HCEC 1CT (cell line): ENCODE results near the gene SLC35B1.
"Not testable (repeated sequence)": the region's sequence is repeated elsewhere in the genome, so short reads cannot be mapped to it uniquely, and the experiment has no call there.

ENCODE experiments used
- DNase-seq: peaks from one replicate; pipeline ENCODE4 v3.0.0-alpha.2; 2017

SLC35B1 gene

GRCh38 chr17:49699966-49700575, 7.7 kb downstream of the SLC35B1 start:
- no peak for DNase-seq

DNA sequence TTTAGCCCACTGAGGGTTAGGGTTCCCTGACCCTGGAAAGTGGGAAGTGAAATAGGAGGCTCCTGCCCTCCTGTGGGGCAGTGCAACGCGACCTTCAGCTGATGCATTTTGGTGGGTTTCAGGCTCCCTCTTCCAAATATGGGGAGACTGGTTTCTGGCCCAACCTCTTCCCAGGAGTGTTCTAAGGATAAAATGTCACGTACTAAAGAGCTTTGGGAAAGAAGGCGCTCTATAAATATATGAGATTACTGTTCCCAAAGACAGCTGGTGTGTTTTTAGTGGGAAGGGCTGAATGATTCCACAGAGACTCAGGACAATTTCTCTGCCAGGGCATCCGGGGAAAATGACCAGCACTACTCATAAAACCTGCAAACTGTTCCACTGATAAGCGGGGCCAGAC, 9.8 kb downstream of the SLC35B1 start:
- no peak for DNase-seq

DNA sequence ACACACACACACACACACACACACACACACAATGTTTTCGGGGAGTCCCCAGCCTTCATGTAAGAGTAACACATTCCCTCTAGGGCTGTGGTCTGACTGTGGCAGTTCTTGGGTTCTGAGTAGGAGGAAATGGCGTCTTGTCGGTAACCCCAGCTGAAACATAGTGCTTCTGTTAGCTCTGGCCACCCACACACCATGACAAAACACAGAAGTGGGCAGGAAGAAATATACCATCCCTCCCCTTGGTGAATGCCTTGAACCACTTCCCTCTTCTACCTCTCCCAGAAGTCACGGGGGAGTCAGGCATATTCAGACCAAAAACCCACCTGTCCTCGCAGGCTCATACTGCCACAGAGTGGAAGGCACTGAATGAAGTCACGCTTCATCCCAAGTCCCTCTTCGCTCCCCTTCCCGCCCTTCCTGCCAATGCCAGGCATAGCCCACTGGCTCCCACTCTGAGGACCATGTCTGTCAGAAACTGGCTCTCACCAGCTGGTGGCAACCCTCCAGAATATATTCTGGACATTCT, 11.5 kb downstream of the SLC35B1 start:
- no peak for DNase-seq

DNA sequence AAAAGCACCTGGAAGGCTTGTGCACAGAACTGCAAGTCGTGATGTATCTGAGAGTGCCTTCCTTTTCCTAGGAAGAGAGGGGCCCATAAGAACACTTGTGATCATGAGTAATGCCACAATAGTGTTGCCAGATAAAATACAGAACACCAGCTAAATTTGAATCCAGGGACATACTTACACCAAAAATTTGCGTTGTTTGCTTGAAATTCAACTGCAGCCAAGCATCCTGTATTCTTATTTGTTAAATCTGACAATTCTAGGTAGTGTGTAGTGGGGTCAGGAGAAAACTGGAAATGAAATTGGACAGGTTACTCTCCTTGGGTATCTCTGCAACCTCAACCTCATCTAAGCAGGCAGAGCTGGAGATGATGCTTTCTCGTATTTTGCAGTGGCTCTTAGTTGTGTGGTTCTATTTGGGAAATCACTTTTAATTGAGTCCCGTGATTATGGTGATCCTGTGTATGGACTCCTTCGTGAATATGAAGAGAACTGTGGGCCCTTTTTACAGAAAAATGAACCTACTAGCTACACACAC, 12.0 kb downstream of the SLC35B1 start:
- no peak for DNase-seq

- DNase-seq: peak; percentile 7
Measured at GRCh38 chr17:49694847-49695697, 12.7 kb downstream of the SLC35B1 start.

DNA sequence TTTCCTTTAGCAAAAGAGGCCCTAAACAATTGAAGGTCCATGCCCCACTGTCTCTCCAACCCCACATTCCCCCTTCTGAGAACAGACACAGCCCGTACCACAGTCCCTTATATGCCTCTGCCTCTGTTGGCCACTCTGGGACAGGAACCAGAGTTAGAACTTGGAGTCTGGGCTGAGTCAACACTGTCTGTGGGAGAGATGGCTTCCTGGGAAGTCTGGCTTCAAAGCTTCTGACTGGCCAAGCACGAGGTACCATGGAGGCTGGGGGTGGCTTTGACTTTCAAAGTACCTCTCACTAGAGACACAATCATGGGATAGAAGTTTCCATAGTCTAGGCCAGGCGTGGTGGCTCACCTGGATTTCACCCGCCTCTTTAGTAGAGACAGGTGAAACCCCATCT, 15.0 kb downstream of the SLC35B1 start:
- no peak for DNase-seq

DNA sequence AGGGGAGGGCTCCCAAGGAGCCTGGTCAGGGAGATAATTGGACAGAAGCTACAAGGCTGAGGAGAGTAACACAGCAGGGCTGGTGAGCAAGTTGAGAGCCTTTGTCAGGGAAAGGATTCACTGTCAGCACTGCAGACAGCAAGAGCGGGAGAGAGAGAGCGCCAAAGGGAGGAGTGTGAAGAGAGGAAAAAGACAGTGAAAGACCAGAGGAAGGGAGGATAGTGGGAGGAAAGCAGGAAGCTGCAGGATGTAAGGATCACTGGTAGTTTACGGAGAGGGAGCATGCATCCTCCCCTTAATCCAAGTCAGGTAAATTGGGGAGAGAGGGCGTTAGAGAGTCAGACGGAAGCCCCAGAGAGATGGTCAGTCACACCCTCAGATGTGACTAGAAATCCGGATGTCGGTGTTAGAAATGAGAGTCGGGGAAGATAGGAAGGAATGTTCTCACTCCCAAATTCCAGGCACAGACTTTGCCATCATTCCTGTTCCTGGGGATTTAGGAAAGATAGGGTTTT, 16.0 kb downstream of the SLC35B1 start:
- DNase-seq: no peak

DNA sequence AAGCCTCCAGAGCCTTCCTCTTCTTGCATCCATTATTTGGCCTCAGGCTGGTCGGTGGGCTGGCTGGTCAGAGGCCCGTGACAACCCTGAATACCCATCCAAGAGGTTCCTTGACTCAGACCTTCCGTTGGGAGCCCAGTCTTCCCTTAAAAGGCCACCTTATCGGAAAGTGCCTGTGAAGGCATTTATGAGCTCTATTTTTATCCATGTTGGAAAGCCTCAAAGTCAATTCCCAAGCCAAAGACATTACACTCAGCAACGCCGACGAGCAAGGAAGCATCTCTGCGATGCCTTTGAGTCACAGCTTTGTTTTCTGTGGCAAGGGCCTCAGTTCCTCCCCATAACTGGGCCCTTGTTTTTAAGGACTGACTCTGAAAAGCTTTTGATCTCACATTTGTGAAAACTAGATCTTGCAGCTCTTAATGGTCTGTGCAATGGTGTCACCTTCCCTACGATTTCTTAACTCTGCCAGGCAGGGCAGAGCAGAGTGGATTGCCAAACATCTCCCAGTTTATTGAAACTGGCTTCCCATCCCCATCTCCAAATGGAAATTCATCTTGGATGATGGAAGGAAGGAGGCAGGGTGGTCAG, 16.6 kb downstream of the SLC35B1 start:
- DNase-seq: peak; percentile 7

DNA sequence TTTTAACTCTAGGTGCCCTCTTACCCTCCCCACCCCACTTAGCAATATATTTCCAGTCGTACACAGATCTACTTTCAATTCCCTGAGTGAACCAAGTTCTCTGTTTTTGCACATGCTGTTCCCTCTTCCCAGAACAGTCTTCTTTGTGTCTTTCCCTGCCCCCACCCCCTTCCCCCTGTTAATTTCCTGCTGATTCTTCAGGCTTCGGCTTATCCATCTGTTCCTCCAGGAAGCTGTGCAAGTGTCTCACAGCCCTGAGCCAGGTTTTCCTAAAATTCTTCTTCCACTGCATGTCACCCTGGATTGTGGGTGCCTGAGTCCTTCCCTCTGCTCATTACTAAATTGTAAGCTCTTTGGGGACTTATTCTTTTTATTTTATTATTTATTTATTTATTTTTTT, 17.5 kb downstream of the SLC35B1 start:
- no peak for DNase-seq

DNA sequence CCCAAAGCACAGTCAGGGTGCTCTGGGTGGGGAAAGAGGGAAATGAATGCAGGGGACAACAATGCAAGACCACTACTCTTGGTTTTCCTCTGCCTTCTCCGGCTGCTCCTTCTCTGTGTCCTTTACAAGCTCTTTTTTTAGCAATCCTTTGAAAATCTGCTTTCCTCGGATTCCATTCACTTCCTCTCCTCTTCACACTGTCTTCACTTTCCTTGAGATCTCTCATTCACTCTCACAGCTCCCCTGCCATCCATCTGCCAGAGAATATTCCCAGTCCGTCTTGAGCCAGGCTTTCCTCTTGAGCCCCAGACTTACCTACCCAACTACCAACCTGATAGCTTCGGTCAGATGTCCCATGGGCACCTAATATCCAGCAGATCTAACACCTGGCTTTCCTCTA, 18.9 kb downstream of the SLC35B1 start:
- no peak for DNase-seq

DNA sequence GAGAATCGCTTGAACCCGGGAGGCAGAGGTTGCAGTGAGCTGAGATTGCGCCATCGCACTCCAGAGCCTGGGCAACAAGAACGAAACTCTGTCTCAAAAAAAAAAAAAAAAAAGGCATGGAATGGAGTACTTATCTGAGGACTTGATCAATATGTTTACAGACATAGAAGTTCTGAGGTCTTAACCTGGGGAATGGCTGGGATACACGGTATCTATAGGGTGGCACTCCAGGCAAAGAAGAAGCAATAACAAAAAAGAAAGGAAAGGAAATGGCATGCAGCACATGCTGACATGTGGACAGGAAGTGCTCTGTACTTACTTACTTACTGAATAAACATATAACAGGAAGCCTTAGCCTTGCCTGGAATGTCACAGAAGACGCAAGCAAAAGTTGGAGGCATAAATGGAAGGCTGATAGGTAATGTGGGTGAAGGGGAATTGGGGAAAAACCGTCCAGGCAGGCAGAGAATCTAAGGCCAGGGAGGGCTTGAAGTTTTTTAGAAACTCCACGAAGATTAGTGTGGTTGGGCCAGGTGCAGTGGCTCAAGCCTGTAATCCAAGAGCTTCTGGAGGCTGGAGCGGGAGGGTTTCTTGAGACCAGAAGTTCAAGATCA, 19.8 kb downstream of the SLC35B1 start:
- peak; percentile 57 for DNase-seq

DNA sequence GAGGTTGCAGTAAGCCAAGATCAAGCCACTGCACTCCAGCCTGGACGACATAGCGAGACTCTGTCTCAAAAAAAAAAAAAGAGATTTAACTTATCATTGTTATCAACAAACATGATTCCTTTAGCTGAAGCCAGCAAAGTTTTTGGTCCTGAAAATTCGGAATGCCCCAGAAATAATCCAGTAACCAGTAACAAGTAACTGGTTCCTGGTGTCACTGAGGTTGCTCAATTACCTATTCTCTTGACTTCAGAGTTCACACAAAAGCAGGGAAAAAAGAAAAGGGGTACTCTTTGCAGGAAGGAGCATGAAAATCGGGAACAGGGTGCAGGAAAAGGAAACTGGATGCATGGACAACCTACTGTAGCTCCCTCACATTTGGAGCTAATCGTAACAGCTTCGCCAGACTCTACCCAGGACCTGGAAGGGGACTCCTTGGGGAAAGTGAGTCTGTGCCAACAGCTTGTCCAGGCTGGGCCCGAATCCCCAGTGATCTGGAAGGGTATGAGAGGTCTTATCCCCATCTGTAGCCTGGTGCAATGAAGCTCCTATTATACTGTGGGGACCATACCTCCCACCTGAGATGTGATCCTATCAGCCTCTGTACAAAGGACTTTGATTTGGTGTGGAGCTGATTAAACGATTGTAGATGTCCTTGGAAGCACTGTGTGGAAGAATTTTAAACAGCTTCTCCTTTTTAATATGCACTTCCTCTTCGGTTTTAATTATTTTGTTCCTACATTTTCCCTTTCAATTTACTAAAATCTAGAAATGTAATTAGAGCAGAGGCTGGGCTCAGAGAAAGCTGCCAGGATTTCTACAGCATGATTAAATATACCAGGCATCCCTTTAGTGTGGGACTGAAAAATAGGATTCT, 26.4 kb downstream of the SLC35B1 start:
- DNase-seq: no peak

DNA sequence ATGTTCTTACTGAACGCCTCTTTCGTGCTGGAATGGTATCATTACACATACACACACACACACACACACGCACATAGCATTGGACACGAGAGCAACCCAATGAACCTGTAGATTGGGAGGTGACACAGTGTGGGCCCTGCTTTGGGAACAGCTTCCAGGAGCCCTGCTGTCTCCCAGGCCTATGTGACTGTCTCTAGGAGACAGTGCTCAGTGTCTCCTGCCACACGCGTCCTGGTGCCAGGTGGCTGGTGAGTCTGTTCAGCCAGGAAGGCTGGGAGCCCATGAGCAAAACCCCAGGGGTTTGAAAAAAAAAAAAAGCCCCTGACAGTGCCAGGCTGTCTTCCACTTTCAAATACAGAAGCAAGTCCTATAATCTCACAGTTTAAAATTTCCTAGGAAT, 27.4 kb downstream of the SLC35B1 start:
- DNase-seq: no peak

DNA sequence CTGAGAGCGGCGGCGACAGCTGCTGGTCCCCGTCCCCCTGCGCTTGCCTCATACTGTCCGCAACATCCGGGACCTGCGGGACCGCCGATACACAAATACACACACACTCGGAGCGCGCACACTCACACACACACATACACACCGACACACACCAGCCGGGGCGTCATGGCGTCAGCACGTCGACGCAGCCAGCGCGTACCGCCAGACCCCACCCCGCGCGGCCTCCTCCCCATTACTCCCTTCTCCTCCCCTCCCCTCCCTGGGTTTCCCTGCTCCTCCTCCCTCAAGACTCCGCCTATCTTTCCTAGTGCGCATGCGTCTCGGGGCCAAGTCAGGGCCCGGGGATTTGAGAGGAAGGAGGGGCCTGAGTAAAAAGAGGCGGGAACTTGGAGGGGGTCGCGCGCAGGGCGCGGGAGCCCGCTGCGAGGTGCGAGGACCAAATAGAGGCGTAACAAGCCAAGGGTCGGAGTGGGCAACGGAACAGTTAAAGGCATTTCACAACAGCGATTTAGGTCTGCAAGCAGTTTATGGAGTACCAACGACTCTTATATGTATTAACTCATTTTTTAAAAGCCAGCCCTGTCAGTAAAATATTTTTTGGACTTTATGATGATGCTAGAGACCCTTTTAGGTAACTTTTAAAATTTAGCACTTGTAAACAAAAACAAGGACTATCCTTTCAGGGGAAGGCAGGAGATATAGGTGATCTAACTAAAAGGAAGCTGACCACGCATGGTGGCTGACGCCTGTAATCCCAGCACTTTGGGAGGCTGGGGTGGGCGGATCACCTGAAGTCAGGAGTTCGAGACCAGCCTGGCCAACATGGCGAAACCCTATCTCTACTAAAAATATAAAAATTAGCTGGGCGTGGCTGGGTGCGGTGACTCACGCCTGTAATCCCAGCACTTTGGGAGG, 29.6 kb downstream of the SLC35B1 start, which contains the start of gene SPOP:
Gene SPOP, minus strand, starts transcription at position 165 of the 915 bp plus-strand sequence. CDS start 55,287 bp downstream, outside the sequence.
- peak; percentile 99 for DNase-seq

DNA sequence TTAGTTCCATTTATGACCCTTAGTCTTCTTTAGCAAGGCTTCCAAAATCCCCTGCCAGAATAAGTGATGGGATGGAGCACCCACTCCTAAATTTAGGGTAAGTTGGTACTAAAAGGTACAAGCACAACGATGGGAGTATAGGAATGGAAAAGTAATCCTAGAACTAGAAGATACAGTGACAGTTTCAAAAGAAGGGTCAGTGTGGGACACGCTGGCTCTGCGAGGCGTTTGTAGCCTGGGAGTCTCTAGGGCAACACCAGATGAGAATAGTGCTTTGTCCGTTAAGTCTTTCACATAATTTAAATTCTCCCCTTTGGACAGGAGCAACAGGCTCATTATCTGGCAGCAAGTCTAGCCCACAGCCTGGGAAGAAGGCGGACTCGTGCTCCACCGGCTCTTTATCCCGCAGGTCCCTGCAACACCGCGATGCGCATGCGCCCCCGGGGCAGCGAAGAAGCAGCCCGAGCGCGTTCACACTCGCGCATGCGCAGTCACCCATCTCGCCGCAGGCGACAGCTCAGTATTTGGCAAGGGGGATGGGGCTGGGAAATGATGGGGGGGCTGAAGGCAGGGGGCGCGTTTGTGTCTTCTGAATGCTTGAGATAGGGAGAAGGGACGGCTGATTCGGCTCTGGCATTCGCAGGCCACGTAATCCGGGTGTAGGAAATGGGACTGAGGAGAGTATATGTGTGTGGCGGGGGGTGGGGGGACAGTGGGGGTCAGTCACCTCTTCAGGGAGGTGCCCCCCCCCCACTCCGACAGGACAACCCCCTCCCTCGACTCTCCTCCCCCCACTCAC, 30.4 kb downstream of the SLC35B1 start:
- peak; percentile 82 for DNase-seq

GRCh38 chr17:49676276-49676868, 31.4 kb downstream of the SLC35B1 start:
- DNase-seq: peak; percentile 55

- no peak for DNase-seq
Measured at GRCh38 chr17:49674507-49674906, 33.3 kb downstream of the SLC35B1 start.

DNA sequence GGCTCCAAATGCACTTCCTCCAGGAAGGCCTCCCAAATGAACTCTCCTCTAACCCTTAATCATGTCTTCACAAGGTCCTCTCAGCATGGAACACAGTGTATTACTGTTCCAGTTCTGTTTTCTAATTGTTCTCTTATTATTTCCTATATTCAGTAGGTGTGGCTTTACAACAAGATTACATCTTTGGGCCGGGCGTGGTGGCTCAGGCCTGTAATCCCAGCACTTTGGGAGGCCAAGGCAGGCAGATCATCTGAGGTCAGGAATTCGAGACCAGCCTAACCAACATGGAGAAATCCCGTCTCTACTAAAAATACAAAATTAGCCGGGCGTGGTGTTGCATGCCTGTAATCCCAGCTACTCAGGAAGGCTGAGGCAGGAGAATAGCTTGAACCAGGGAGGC, 34.1 kb downstream of the SLC35B1 start:
- DNase-seq: not testable (repeated sequence)

GRCh38 chr17:49670641-49671040, 37.1 kb downstream of the SLC35B1 start:
- DNase-seq: no peak
